GM13977 (cell line): ENCODE measurements around the gene CROCC2.

Experiments used
- DNase-seq: peaks from one replicate; pipeline ENCODE4 v3.0.0; 2012; ENCODE audit warnings: low spot score
- CTCF ChIP-seq: IDR thresholded peaks from 2 replicates; pipeline ENCODE4 v1.5.1; 2012; ENCODE audit warnings: mild to moderate bottlenecking, control low read depth; ENCODE audit not compliant: insufficient read depth; ENCODE audit errors: extremely low read depth, missing control alignments
- in situ Hi-C: fragments of 300-500 bp; cut with MboI; formaldehyde crosslinking; loops from one replicate; pipeline ENCODE4 v1.12.0; 2022; ENCODE audit warnings: low sequenced_read_pairs, low pct_unique_long_range_greater_than_20kb, mixed read lengths, inconsistent platforms; ENCODE audit not compliant: unreplicated experiment

CROCC2 gene

DNA sequence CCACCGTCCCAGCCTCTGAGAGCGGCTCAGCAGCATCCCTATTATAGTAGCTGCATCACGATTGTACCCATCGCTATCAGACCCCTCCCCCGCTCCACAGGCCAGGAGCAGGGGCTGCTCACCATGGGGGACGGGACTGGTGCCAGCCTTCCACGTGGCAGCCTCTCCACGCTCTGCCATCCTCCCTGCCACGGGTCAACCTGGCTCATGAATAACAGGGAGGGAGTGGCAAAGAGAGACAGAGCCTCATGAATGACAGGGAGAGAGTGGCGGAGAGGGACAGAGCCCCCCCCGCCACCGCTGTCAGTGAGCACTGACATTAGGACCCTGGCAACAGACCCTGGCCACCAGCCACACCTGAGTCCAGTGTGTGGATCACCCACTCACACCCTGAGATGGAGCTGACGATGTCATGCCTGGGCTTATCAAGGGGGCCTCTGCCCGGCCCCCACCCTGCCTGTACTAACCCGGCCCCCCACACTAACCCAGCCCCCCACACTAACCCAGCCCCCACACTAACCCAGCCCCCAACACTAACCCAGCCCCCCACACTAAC is 16.9 kb downstream of the CROCC2 start:
- TF ChIP-seq CTCF, result no peak
- in situ Hi-C loops, result no loop called here
- DNase-seq, result no peak

DNA sequence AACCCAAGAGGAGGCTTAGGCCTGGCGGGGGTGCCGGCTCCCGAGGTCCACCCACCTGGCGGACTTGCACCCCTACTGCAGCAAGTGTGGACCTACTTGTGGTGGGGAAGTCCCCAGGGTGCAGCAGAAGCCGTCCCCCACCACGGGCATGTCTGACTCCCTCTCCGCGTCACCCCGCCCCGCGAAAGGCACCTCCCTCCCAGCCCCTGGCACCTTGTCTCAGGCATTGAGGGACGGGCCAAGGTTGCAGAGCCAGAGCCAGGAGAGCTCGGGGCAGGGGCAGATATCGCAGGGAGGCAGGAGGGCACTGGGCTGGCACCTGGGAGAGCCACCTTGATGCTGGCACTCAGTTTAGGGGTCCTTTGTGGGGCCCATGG is 19.0 kb downstream of the CROCC2 start:
- no peak for DNase-seq
- in situ Hi-C loops, result no loop called here
- no peak for TF ChIP-seq CTCF

- no peak for DNase-seq
- TF ChIP-seq CTCF, result no peak
- in situ Hi-C loops, result no loop called here
Observed at GRCh38 chr2:240925568-240926515, 19.7 kb downstream of the CROCC2 start.

DNA sequence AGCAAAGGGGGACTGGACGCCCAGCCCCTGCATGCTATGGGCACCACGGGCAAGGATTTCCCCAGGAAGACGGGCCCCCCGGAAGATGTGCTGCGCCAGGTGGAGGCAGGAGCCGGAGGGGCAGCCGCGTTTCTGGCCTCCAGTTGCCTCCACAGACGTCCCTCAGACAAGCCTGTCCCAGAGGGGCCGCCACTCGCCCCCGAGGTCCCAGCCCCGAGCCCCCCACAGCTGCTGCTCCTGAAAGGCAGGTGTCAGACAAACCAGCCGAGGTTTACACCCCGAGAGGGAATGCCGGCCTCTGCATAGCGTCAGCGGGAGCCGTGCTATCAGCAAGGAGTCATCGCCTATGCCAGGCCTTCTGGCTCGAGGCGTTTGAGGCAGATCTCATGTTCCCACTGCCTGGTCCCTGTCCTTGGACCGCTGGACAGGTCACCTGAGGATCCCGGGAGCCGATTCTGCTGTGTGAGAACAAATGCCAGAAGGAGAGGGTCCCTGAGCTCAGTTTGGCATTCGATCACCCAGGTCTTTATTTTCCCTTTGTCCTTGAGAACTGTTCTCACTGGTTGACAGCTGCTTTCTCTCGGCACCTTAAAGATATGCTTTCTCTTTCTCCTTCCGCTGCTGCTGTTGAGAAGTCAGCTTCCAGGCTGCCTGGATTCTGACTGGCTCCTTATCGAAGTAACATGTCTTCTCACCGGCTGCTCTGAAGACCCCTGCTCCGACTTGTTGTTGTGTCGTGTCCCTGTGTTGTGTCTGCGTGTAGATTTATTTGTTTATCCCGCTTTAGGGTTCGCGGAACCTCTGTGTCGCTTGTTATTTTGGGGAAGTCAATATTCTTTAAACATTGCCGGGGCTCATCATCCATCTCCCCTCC is 20.6 kb downstream of the CROCC2 start:
- in situ Hi-C loops, result no loop called here
- no peak for TF ChIP-seq CTCF
- no peak for DNase-seq

DNA sequence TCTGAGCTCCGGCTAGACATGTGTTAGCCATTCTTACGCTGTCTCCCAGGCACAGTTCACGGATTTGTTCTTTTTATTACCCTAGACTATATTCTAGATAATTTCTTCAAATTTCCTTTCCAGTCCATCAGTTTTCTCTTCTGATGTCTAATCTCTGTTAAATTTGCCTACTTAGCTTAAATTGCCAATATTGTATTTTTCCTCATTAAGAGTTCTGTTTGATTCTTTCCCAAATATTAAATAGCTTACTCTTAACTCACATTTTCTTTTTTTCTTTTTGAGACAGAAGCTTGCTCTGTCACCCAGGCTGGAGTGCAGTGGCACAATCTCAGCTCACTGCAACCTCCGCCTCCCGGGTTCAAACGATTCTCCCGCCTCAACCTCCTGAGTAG is 21.2 kb downstream of the CROCC2 start:
- no peak for DNase-seq
- in situ Hi-C loops, result no loop called here
- no peak for TF ChIP-seq CTCF
